HFF-Myc (cell line): ENCODE data around the gene MRE11.

Experiments
- DNase-seq: peaks from one replicate; pipeline ENCODE4 v3.0.0-alpha.2; 2011; ENCODE audit warnings: low read depth; ENCODE audit errors: extremely low read depth
- H3K4me3 ChIP-seq: replicated peaks from 2 replicates; pipeline ENCODE4 v1.5.1; 2011; ENCODE audit warnings: low read depth, mild to moderate bottlenecking, control low read depth, low read length
- TF ChIP-seq, protein P1 (sequence below): IDR thresholded peaks from 2 replicates; pipeline ENCODE4 v1.5.1; 2012; ENCODE audit warnings: mild to moderate bottlenecking, low read depth, low read length, control low read depth; ENCODE audit errors: missing control alignments

The MRE11 gene

GRCh38 chr11:94481342-94481741 lies 12.3 kb downstream of the MRE11 start:
- no peak for DNase-seq
- TF ChIP-seq, protein P1, sequence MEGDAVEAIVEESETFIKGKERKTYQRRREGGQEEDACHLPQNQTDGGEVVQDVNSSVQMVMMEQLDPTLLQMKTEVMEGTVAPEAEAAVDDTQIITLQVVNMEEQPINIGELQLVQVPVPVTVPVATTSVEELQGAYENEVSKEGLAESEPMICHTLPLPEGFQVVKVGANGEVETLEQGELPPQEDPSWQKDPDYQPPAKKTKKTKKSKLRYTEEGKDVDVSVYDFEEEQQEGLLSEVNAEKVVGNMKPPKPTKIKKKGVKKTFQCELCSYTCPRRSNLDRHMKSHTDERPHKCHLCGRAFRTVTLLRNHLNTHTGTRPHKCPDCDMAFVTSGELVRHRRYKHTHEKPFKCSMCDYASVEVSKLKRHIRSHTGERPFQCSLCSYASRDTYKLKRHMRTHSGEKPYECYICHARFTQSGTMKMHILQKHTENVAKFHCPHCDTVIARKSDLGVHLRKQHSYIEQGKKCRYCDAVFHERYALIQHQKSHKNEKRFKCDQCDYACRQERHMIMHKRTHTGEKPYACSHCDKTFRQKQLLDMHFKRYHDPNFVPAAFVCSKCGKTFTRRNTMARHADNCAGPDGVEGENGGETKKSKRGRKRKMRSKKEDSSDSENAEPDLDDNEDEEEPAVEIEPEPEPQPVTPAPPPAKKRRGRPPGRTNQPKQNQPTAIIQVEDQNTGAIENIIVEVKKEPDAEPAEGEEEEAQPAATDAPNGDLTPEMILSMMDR, result no peak
- H3K4me3 ChIP-seq, result no peak overlapping the region

GRCh38 chr11:94477624-94478023 lies 16.0 kb downstream of the MRE11 start:
- H3K4me3 ChIP-seq, result no peak overlapping the region
- no peak for DNase-seq
- TF ChIP-seq, protein P1, result no peak

- TF ChIP-seq, protein P1, result no peak
- DNase-seq, result no peak
- no peak overlapping the region for H3K4me3 ChIP-seq
Observed at GRCh38 chr11:94472916-94473799, 20.5 kb downstream of the MRE11 start.

DNA sequence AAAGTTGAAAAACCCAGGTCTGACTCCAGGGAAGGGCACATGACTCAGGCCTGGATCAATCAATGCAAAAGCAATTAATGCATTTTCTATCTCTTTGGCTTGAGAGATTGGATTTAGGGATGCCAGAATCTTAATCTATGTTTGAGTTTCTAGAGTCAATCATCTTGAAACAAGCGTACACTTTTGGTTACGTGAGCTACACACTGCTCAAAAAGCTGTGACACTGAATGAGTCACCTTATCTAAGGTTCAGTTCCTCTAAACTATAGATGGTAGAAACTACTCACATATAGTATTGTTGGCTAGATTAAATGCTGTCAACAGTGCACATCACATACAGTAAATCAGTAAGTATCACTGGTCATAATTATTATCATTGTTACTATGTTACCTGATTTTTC lies 24.2 kb downstream of the MRE11 start:
- TF ChIP-seq, protein P1, result no peak
- no peak overlapping the region for H3K4me3 ChIP-seq
- DNase-seq, result no peak

DNA sequence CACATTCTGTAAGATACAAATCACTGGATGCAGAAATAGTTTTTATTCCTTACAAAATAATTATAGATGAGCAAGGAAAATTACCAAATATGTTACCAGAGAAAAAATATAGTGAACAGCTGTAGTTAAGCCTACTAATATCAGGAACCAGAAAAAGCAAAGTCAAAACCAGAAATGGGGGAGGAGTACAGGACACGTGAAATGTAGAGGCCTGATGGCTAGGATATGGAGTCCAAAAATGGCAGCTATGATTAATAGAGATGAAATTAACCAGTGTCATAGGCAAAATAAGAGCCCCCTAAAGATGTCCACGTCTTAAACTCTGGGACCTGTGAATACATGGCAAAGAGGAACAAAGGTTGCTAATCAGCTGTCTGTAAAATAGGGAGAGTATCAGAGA lies 34.1 kb downstream of the MRE11 start:
- no peak overlapping the region for H3K4me3 ChIP-seq
- DNase-seq, result no peak
- TF ChIP-seq, protein P1, result no peak

DNA sequence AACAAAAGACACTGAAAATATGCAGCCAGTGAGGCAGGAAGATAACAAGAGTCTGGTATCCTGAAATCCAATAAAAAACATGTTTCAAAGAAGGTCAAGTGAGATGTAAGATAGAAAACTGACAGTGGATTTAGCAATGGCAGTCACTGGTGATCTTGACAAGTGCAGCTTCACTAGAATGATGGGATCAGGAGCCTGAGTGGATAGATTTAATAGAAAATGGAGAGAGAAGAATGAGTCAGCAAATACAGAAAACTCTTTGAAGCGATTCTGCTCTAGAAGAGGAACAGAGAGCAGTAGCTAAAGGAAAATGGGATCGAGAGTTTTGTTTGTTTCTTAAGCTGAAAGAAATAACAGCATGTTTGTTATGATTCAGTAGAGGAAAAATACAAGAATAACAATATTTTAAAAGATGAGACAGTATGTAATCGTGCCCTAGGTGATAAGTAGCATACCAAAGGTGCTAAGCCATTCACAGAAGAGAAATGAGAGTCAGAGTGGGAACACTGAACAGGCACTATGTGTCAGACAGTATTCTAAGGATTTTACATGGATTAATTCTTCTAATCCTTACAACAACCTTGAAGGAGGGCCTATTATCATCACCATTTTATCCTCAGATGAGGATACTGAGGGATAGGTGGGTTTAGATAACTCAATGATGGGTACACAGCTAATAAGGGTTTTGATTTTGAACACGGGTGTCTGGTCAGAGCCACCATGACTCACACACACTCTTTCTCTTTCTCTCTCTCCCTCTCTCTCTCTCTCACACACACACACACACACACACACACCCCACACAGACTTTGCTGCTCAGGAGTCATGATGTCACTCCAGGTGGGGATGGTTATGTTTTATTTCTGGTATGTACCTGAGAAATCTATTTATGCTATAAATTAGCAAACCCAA lies 36.3 kb downstream of the MRE11 start:
- TF ChIP-seq, protein P1, result no peak
- H3K4me3 ChIP-seq, result no peak overlapping the region
- no peak for DNase-seq
